ENCODE data around the gene NACAD.
"Not testable (repeated sequence)": the region's sequence is repeated elsewhere in the genome, so short reads cannot be mapped to it uniquely, and the experiment has no call there.

NACAD gene

GRCh38 chr7:45118292-45118691 is 29.5 kb upstream of the NACAD start:
- in situ Hi-C loops (cut with MboI; ENCODE audit: low sequenced_read_pairs): no loop called here

GRCh38 chr7:45117582-45117981 is 28.8 kb upstream of the NACAD start:
- in situ Hi-C loops (cut with MboI; ENCODE audit: low sequenced_read_pairs): no loop called here

- in situ Hi-C loops (cut with MboI; ENCODE audit: low sequenced_read_pairs): no loop called here
Measured at GRCh38 chr7:45116048-45116447, 27.3 kb upstream of the NACAD start.

DNA sequence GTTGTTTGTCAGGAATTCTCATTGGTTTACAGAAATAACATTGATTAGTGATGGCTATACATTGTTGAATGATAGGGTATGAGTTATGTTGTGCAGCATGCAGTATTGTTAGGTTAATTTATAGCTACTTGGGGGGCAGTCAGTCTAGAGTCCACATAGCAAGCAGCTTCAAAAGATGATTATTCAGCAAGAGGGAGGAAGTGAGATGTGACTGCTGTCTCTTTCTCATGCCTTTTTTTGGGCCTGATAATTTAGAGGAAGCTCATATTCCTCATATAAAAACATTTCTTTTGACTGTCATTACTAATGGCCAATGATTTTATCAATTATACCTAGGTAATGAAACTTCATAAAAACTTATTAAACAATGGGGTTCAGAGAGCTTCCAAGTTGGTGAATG is 26.2 kb upstream of the NACAD start:
- in situ Hi-C loops (cut with MboI; ENCODE audit: low sequenced_read_pairs): no loop called here

- in situ Hi-C loops (cut with MboI; ENCODE audit: low sequenced_read_pairs): not testable (repeated sequence)
Measured at GRCh38 chr7:45114257-45114656, 25.5 kb upstream of the NACAD start.

DNA sequence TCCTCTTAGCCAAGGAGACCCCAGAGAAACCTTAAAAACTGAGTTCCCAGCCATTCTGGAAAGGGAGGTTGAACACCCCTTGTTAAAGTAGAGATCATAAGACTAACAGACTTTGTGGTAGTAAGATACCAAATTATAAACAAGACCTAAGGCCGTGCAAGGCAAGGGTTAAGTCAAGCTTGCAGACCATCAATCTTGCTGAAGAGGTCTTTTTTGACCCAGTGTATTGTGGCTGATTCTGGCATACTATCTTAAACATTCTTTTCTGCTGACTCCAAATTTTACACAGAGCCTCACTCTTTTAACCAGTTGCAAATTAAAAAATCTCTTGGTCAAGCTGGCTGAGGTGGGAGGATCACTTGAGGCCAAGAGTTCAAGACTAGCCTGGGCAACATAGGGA is 23.9 kb upstream of the NACAD start:
- in situ Hi-C loops (cut with MboI; ENCODE audit: low sequenced_read_pairs): no loop called here

- in situ Hi-C loops (cut with MboI; ENCODE audit: low sequenced_read_pairs): no loop called here
Measured at GRCh38 chr7:45111298-45112223, 22.8 kb upstream of the NACAD start, which contains the start of gene TBRG4. TBRG4 (minus strand) TSS chr7:45111697; CDS start chr7:45109237, 2,460 bp downstream.

DNA sequence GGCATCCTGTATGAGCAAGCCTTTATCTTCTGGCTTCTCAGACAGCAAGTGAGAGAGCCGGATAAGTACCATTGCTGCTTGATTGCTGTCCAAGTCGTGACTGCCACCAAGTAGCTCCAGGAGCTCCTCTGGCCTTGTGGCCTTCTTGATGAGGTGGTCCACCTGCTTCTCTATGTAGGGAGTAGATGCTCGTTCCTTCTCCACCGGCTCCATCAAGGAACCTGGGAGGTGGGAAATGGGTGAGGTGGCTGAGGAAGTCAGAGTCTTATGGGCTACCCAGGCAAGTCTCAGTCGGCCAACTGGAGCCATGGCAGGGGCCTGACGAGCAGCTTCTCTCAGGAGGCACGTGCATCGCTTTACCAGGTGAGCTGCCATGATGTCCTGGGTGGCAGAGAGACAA is 20.1 kb upstream of the NACAD start:
- in situ Hi-C loops (cut with MboI; ENCODE audit: low sequenced_read_pairs): no loop called here

- in situ Hi-C loops (cut with MboI; ENCODE audit: low sequenced_read_pairs): no loop called here
Measured at GRCh38 chr7:45107356-45107755, 18.6 kb upstream of the NACAD start.

- in situ Hi-C loops (cut with MboI; ENCODE audit: low sequenced_read_pairs): no loop called here
Measured at GRCh38 chr7:45106820-45107219, 18.1 kb upstream of the NACAD start.

DNA sequence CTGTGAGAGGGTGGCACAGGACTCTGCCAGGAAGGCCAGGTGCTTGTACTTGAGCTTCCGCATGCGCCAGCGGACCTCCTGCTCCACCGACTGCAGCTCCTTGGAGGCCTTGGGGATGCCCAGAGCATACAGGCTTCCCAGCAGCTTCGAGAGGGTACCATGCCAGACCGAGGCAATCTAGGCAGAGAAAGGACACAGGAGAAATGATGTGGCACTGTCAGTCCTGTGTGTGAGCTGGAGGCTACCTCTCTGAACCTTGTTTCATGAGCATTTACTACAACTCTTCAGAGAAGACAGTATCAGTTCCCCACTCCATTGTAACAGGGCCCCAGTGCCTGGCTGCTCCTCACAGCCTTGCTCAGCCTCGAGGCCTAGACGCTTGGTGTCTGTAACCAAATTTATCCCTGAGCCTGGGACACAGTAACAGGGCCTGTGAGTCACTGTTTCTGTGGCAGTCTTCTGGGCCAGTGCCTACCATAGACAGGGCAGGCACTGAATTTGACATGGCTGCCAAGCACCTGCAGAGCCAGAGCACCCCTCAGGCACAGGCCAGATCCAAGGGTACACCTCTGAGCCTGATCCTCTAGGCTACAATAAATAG is 16.9 kb upstream of the NACAD start:
- in situ Hi-C loops (cut with MboI; ENCODE audit: low sequenced_read_pairs): no loop called here

DNA sequence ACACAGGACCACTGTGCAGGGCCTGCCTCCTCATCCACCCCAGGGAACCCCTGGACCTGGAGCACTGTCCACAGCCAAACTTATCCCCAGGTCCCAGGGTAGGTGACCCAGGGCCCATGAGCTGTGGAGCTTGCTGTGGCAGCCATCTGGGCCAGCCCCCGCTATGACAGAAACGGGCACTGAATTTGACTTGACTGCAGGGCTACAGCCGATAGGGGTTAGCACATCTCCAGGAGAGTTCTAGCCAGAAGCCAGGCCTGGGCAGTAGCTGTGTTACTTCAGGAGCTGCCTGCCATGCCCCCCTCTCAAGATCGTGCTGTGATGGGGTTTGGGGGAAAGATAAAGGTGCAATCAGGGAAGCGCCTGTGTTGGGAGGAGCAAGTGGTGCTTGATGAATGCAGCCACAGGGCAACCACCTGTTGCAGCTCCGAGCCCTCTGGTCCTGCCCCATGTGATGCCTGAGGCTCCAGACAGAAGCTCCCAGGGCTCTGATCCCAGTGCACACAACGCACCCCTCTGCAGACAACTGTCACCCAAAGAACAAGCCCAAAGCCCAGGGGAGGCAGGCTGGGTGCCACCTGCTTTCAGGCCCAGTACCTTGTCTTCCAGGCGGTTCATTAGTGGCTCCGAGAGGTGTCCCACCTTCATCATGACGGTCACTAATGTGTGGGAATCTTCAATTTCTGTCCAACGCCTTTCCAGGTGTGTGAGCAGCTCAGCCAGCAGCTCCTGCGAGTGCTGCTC is 16.2 kb upstream of the NACAD start:
- in situ Hi-C loops (cut with MboI; ENCODE audit: low sequenced_read_pairs): no loop called here

- in situ Hi-C loops (cut with MboI; ENCODE audit: low sequenced_read_pairs): no loop called here
Measured at GRCh38 chr7:45103958-45104843, 15.4 kb upstream of the NACAD start.

DNA sequence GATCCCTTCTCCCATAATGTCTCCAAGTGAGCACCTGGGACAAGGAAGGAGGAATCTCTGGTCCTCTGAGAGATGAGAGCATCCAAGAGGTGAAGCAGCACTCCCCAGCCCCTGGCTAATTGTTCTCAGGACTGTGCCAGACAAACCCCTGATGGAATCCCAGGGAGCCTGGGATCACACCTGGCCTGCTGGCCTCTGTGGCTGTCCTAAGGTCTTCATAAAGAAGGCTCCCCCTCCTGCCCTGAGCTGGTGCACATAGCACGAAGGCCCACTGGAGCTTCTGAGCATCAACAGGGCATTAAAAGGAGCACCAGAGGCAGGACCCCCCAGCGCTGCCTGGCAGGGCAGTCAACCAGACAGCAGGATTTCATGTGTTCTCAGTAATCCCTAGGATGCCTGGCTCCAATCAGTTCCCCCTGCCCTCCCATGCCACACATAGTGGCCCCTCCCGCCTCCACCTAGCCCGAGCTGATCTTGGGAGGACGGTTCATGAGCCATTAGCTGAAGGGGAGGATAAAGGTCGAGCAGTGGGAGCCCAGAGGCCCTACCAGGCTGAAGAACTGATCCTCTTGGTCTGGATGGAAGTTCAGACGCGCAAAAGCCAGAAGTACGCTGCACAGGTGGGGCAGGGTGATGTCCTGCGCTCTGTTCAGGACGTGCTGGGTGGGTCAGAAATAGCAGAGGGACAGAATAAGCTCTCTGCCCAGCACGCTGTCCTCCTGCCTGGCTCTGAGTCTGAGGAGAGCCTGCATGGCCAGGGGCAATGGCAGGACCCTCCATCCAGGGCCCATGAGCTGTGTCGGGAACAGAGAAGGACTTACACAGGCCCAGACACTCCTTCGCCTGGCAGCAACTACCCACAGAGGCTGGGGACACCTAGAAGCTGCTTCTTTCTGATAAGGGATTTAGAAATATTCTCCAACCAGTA is 14.3 kb upstream of the NACAD start:
- in situ Hi-C loops (cut with MboI; ENCODE audit: low sequenced_read_pairs): no loop called here

- in situ Hi-C loops (cut with MboI; ENCODE audit: low sequenced_read_pairs): no loop called here
Measured at GRCh38 chr7:45101748-45102147, 13.0 kb upstream of the NACAD start.

- in situ Hi-C loops (cut with MboI; ENCODE audit: low sequenced_read_pairs): no loop called here
Measured at GRCh38 chr7:45100761-45101480, 12.2 kb upstream of the NACAD start.

- in situ Hi-C loops (cut with MboI; ENCODE audit: low sequenced_read_pairs): no loop called here
Measured at GRCh38 chr7:45099891-45100760, 11.4 kb upstream of the NACAD start.
